ENCODE measurements around the gene SLITRK1.
A peak's percentile ranks its signal among the peaks of the same experiment; 100 is the strongest.

Gene SLITRK1

GRCh38 chr13:83881917-83882605, at the start of gene SLITRK1:
TSS of gene SLITRK1 (minus strand) at chr13:83882474. CDS start at chr13:83881507, 967 bp downstream.
- no peak for DNase-seq (ENCODE audit: low read depth)

- no peak for DNase-seq (ENCODE audit: low read depth)
These were observed 46.9 kb upstream of the SLITRK1 start for GRCh38 chr13:83929157-83929556.

GRCh38 chr13:83919775-83920174, 37.5 kb upstream of the SLITRK1 start:
- DNase-seq (ENCODE audit: low read depth): no peak

GRCh38 chr13:83914368-83914767, 32.1 kb upstream of the SLITRK1 start:
- no peak for DNase-seq (ENCODE audit: low read depth)

GRCh38 chr13:83907196-83907989, 25.1 kb upstream of the SLITRK1 start:
- no peak for DNase-seq (ENCODE audit: low read depth)

- no peak for DNase-seq (ENCODE audit: low read depth)
These were observed 24.1 kb upstream of the SLITRK1 start for GRCh38 chr13:83906240-83906820.

- no peak for DNase-seq (ENCODE audit: low read depth)
These were observed 23.4 kb upstream of the SLITRK1 start for GRCh38 chr13:83905641-83906040.

- peak; percentile 47 for DNase-seq (ENCODE audit: low read depth)
These were observed 13.8 kb upstream of the SLITRK1 start for GRCh38 chr13:83895994-83896580.

- DNase-seq (ENCODE audit: low read depth): no peak
These were observed 8.1 kb upstream of the SLITRK1 start for GRCh38 chr13:83890358-83890757.

- DNase-seq (ENCODE audit: low read depth): no peak
These were observed 1.9 kb upstream of the SLITRK1 start for GRCh38 chr13:83884141-83884540.

GRCh38 chr13:83883061-83883523, 818 bp upstream of the SLITRK1 start:
- no peak for DNase-seq (ENCODE audit: low read depth)

- DNase-seq (ENCODE audit: low read depth): no peak
These were observed 309 bp upstream of the SLITRK1 start for GRCh38 chr13:83882606-83882959.

GRCh38 chr13:83881140-83881684, 1.1 kb downstream of the SLITRK1 start:
- no peak for DNase-seq (ENCODE audit: low read depth)

- DNase-seq (ENCODE audit: low read depth): no peak
These were observed 1.8 kb downstream of the SLITRK1 start for GRCh38 chr13:83880275-83881139.

GRCh38 chr13:83879431-83880171, 2.7 kb downstream of the SLITRK1 start:
- no peak for DNase-seq (ENCODE audit: low read depth)

GRCh38 chr13:83878691-83879430, 3.4 kb downstream of the SLITRK1 start:
- DNase-seq (ENCODE audit: low read depth): no peak

GRCh38 chr13:83877651-83878355, 4.5 kb downstream of the SLITRK1 start:
- no peak for DNase-seq (ENCODE audit: low read depth)

- DNase-seq (ENCODE audit: low read depth): no peak
These were observed 5.7 kb downstream of the SLITRK1 start for GRCh38 chr13:83876546-83876945.

- no peak for DNase-seq (ENCODE audit: low read depth)
These were observed 14.6 kb downstream of the SLITRK1 start for GRCh38 chr13:83867708-83868107.
